Measurements from ENCODE around the gene SP8. TPM values are rescaled to one million over a fixed set of nuclear protein-coding genes. Genes with fewer than 3 reads are reported as not detected.
A peak's percentile ranks its signal among the peaks of the same experiment; 100 is the strongest.

Gene SP8
- total RNA-seq, 2 donors from 2014 or later, result not detected

DNA sequence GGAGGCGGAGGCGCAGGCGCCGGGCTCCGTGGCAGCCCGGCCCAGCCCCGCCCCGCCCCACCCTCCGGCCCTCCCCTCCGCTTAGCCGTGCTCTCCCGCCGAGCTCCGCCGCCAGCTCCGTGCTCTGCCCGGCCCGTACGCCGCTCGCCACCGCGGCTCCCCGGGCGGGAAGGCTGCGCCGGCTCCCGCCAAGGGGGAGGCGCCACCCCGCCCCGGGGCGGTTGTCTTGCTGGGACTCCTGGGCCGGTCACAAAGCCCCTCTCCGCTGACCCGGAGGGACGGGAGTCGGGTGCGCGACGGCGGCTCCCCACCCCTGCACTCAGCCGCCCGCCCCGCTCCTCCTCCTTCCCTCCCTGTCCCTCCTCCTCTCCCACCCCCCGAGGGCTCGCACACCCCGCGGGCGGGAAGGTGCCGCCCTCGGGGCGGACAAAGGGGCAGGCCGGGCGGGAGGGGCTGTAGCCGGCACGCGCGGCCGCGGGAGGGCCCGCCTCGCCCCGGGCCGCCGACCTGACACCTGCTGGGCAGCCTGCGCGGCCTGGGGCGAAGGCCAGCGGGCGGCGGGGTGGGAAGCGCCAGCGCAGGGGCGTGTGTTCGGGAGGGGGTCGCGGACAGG lies 11.5 kb upstream of the SP8 start:
- Histone ChIP-seq H3K27me3 (peaks cover 0 to 42% of the 10 kb centered on the region in 2 donors), H3K4me1 (peaks cover 19% of the 10 kb centered on the region), H3K4me3 (peak overlapping the region; percentile 16 to 31), H3K9me3 (no peaks in the 10 kb centered on the region), H3K27ac (peak overlapping the region in 3 of 4 donors; percentile 41 to 66 (median 59)), H3K36me3 (replicated peaks in 1 of 2; ENCODE audit: insufficient read depth in 1 of 2, low read depth in 2 of 2) (no peaks in the 10 kb centered on the region)
- ATAC-seq (peak; percentile 94), DNase-seq (peak; percentile 68 to 79 (median 77))
- 1% methylated on average over 39 of the region's 77 CpGs; no CpG with 5 or more reads in 1 of the 2 donors for WGBS, 2 donors
- intact Hi-C loops (cut with DNase I), result no loop called here
- TF ChIP-seq, protein P1, sequence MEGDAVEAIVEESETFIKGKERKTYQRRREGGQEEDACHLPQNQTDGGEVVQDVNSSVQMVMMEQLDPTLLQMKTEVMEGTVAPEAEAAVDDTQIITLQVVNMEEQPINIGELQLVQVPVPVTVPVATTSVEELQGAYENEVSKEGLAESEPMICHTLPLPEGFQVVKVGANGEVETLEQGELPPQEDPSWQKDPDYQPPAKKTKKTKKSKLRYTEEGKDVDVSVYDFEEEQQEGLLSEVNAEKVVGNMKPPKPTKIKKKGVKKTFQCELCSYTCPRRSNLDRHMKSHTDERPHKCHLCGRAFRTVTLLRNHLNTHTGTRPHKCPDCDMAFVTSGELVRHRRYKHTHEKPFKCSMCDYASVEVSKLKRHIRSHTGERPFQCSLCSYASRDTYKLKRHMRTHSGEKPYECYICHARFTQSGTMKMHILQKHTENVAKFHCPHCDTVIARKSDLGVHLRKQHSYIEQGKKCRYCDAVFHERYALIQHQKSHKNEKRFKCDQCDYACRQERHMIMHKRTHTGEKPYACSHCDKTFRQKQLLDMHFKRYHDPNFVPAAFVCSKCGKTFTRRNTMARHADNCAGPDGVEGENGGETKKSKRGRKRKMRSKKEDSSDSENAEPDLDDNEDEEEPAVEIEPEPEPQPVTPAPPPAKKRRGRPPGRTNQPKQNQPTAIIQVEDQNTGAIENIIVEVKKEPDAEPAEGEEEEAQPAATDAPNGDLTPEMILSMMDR (IDR thresholded peaks at IDR 0.05), result peak in 1 of 7 experiments; percentile 2
- TF ChIP-seq POLR2A (IDR thresholded peaks at IDR 0.05), result no peak

GRCh38 chr7:20797462-20798080 lies 10.9 kb upstream of the SP8 start:
- H3K36me3 ChIP-seq (replicated peaks in 1 of 2; ENCODE audit: insufficient read depth in 1 of 2, low read depth in 2 of 2), result no peaks in the 10 kb centered on the region
- intact Hi-C loops (cut with DNase I), result no loop called here
- TF ChIP-seq, protein P1 (IDR thresholded peaks at IDR 0.05), result no peak
- no peak for TF ChIP-seq POLR2A (IDR thresholded peaks at IDR 0.05)
- ATAC-seq (peak; percentile 49), DNase-seq (peak in 2 of 4 donors; percentile 23 to 25)
- H3K9me3 ChIP-seq, result no peaks in the 10 kb centered on the region
- H3K27me3 ChIP-seq, result peaks cover 0 to 46% of the 10 kb centered on the region in 2 donors
- no peak overlapping the region for H3K4me3 ChIP-seq
- peaks cover 19% of the 10 kb centered on the region for H3K4me1 ChIP-seq
- 1 to 4% methylated on average over 23 to 36 of the region's 40 CpGs for WGBS, 2 donors
- H3K27ac ChIP-seq, result no peak overlapping the region

- 4 to 6% methylated on average over 19 of the region's 19 CpGs for WGBS, 2 donors
- Histone ChIP-seq H3K4me3 (no peak overlapping the region), H3K4me1 (peaks cover 19% of the 10 kb centered on the region), H3K27ac (no peak overlapping the region), H3K27me3 (peaks cover 0 to 49% of the 10 kb centered on the region in 2 donors), H3K36me3 (replicated peaks in 1 of 2; ENCODE audit: insufficient read depth in 1 of 2, low read depth in 2 of 2) (no peaks in the 10 kb centered on the region), H3K9me3 (no peaks in the 10 kb centered on the region)
- intact Hi-C loops (cut with DNase I), result no loop called here
- DNase-seq (no peak), ATAC-seq (no peak)
- TF ChIP-seq, protein P1 (IDR thresholded peaks at IDR 0.05), result no peak
- no peak for TF ChIP-seq POLR2A (IDR thresholded peaks at IDR 0.05)
Observed at GRCh38 chr7:20797042-20797461, 10.4 kb upstream of the SP8 start.

- intact Hi-C loops (cut with DNase I), result no loop called here
- DNase-seq (no peak), ATAC-seq (no peak)
- 11 to 19% methylated on average over 6 of the region's 6 CpGs for WGBS, 2 donors
- Histone ChIP-seq H3K27me3 (peaks cover 0 to 49% of the 10 kb centered on the region in 2 donors), H3K4me3 (no peak overlapping the region), H3K27ac (no peak overlapping the region), H3K36me3 (replicated peaks in 1 of 2; ENCODE audit: insufficient read depth in 1 of 2, low read depth in 2 of 2) (no peaks in the 10 kb centered on the region), H3K4me1 (peaks cover 19% of the 10 kb centered on the region), H3K9me3 (no peaks in the 10 kb centered on the region)
- TF ChIP-seq, protein P1 (IDR thresholded peaks at IDR 0.05), result no peak
- no peak for TF ChIP-seq POLR2A (IDR thresholded peaks at IDR 0.05)
Observed at GRCh38 chr7:20796500-20796899, 9.8 kb upstream of the SP8 start.

All from body of pancreas (tissue), 4 donors.